ENCODE results near the gene UNC13B.
"Not testable (repeated sequence)": the region's sequence is repeated elsewhere in the genome, so short reads cannot be mapped to it uniquely, and the experiment has no call there.

The UNC13B gene

GRCh38 chr9:35229066-35229778, 67.4 kb downstream of the UNC13B start:
- no peak for DNase-seq

GRCh38 chr9:35229779-35230143, 68.0 kb downstream of the UNC13B start:
- no peak for DNase-seq

GRCh38 chr9:35232867-35233544, 71.2 kb downstream of the UNC13B start:
- DNase-seq, result no peak

- DNase-seq, result no peak
These were observed 74.9 kb downstream of the UNC13B start for GRCh38 chr9:35236692-35237091.

GRCh38 chr9:35237311-35237710, 75.5 kb downstream of the UNC13B start:
- DNase-seq, result no peak

- DNase-seq, result not testable (repeated sequence)
These were observed 84.1 kb downstream of the UNC13B start for GRCh38 chr9:35245945-35246344.

- no peak for DNase-seq
These were observed 91.3 kb downstream of the UNC13B start for GRCh38 chr9:35253075-35253474.

- DNase-seq, result no peak
These were observed 92.4 kb downstream of the UNC13B start for GRCh38 chr9:35254237-35254636.

- DNase-seq, result no peak
These were observed 93.4 kb downstream of the UNC13B start for GRCh38 chr9:35254984-35255857.

GRCh38 chr9:35257986-35258659, 96.3 kb downstream of the UNC13B start:
- DNase-seq, result no peak

- DNase-seq, result peak; percentile 16 to 20
These were observed 97.1 kb downstream of the UNC13B start for GRCh38 chr9:35258660-35259474.

GRCh38 chr9:35260186-35260585, 98.4 kb downstream of the UNC13B start:
- no peak for DNase-seq

GRCh38 chr9:35262064-35262463, 100.3 kb downstream of the UNC13B start:
- no peak for DNase-seq

GRCh38 chr9:35267710-35268109, 105.9 kb downstream of the UNC13B start:
- DNase-seq, result no peak

GRCh38 chr9:35269919-35270318, 108.1 kb downstream of the UNC13B start:
- no peak for DNase-seq

- no peak for DNase-seq
These were observed 109.8 kb downstream of the UNC13B start for GRCh38 chr9:35271637-35272036.

- DNase-seq, result no peak
These were observed 111.2 kb downstream of the UNC13B start for GRCh38 chr9:35272989-35273388.

- DNase-seq, result no peak
These were observed 111.8 kb downstream of the UNC13B start for GRCh38 chr9:35273591-35273990.

- no peak for DNase-seq
These were observed 113.2 kb downstream of the UNC13B start for GRCh38 chr9:35274993-35275392.

GRCh38 chr9:35277171-35277520, 115.3 kb downstream of the UNC13B start:
- no peak for DNase-seq

- DNase-seq, result no peak
These were observed 116.0 kb downstream of the UNC13B start for GRCh38 chr9:35277628-35278359.

- DNase-seq, result no peak
These were observed 118.1 kb downstream of the UNC13B start for GRCh38 chr9:35279946-35280345.

Data from NCI-H1930 (cell line).